CD4-positive, alpha-beta T cell (primary cell): ENCODE data around the gene PLK3. TPM values are rescaled to one million over a fixed set of nuclear protein-coding genes. Genes with fewer than 3 reads are reported as not detected.
A peak's percentile ranks its signal among the peaks of the same experiment; 100 is the strongest.

Experiments used
- ATAC-seq: fragments of 200-7000 bp; cut with Tn5 transposase; one replicate; pipeline ENCODE4 v1.10.0; 2022; ENCODE audit warnings: mild to moderate bottlenecking; ENCODE audit not compliant: poor library complexity
- CTCF ChIA-PET: fragments of 350-600 bp; sonication (Branson Sonifier 250); formaldehyde crosslinking; loops from one replicate; lab custom pipeline; 2021; ENCODE audit warnings: antibody characterized with exemption, inconsistent platforms; lab: Charles Lee
- POLR2A ChIA-PET: fragments of 350-600 bp; sonication (Branson Sonifier 250); formaldehyde crosslinking; loops from one replicate; lab custom pipeline; 2021; ENCODE audit warnings: antibody characterized with exemption, inconsistent platforms; lab: Charles Lee
- DNase-seq, 14 experiments: peaks; one replicate each; pipeline ENCODE4 v3.0.0-alpha.2; 2013 to 2020; ENCODE audit warnings: mixed read lengths in 2 of 14
- H3K27ac ChIP-seq, 2 donors: one replicate each; pipeline versions ENCODE4 v1.5.1 to v1.7.0; 2013; ENCODE audit warnings: low read length in 2 of 2, low read depth in 1 of 2, mild to moderate bottlenecking in 1 of 2
- H3K27me3 ChIP-seq, 2 experiments: 1 replicate in 1 of 2; 2 replicates in 1 of 2; pipeline versions ENCODE4 v1.6.1 to v1.7.0; 2013; ENCODE audit warnings: low read length in 2 of 2, control low read depth in 1 of 2, mild to moderate bottlenecking in 1 of 2, moderate library complexity in 1 of 2; ENCODE audit not compliant: insufficient read depth in 2 of 2, control insufficient read depth in 1 of 2
- H3K36me3 ChIP-seq: one replicate; pipeline ENCODE4 v1.6.1; 2013; ENCODE audit warnings: low read length, control low read depth; ENCODE audit not compliant: insufficient read depth
- H3K4me1 ChIP-seq: one replicate; pipeline ENCODE4 v1.6.1; 2013; ENCODE audit warnings: low read length, control low read depth; ENCODE audit not compliant: insufficient read depth
- H3K4me3 ChIP-seq: one replicate; pipeline ENCODE4 v1.5.1; 2013; ENCODE audit warnings: mild to moderate bottlenecking, low read length, moderate library complexity
- H3K9me3 ChIP-seq, 2 experiments: 1 replicate in 1 of 2; 2 replicates in 1 of 2; pipeline versions ENCODE4 v1.6.1 to v1.7.0; 2013; ENCODE audit warnings: low read length in 2 of 2, mild to moderate bottlenecking in 2 of 2, control low read depth in 1 of 2, moderate library complexity in 1 of 2; ENCODE audit not compliant: control insufficient read depth in 1 of 2, insufficient read depth in 1 of 2
- H3K27ac Mint-ChIP-seq: one replicate; pipeline ENCODE4 v1.8.0; 2020; ENCODE audit warnings: mixed read lengths
- H3K27me3 Mint-ChIP-seq: one replicate; pipeline ENCODE4 v1.8.0; 2021; ENCODE audit warnings: mixed read lengths
- H3K36me3 Mint-ChIP-seq: one replicate; pipeline ENCODE4 v1.8.0; 2021; ENCODE audit warnings: low read depth, mixed read lengths
- H3K4me1 Mint-ChIP-seq: one replicate; pipeline ENCODE4 v1.8.0; 2021; ENCODE audit warnings: low read depth, mixed read lengths
- H3K4me3 Mint-ChIP-seq: one replicate; pipeline ENCODE4 v1.8.0; 2020; ENCODE audit warnings: mild to moderate bottlenecking, mixed read lengths
- H3K9me3 Mint-ChIP-seq: one replicate; pipeline ENCODE4 v1.8.0; 2020; ENCODE audit warnings: mixed read lengths
- intact Hi-C, 2 experiments: fragments of 100-400 bp; cut with DNase I in 1 of 2; cut with micrococcal nuclease in 1 of 2; formaldehyde crosslinking; loops; one replicate each; pipeline versions ENCODE4 v1.15.1 to v1.9.0; 2023 to 2025; cut with DNase I, micrococcal nuclease
- polyA plus RNA-seq, 2 donors: library from polyadenylated mRNA; unstranded; fragments of 120-200 nt; gene quantifications; one replicate each; pipeline ENCODE4 v1.2.1, GENCODE V29; 2013
- total RNA-seq, 174 experiments: library from RNA in 2 of 174; stranded (reverse) in 2 of 174; gene quantifications; one replicate each; pipeline ENCODE4 v1.2.3 and lab custom pipeline; 2021 to 2026
- TF ChIP-seq, protein P1 (sequence below): fragments of 200-600 bp; IDR thresholded peaks from one replicate; pipeline ENCODE4 v1.8.0; 2022; ENCODE audit warnings: antibody characterized with exemption, mild to moderate bottlenecking

The PLK3 gene
- total RNA-seq (100 to 1,000 TPM; 794 TPM), total RNA-seq (lab: John Stamatoyannopoulos, UW) (64.3 to 1,009 (median 225) reads per million in 172 experiments)
- polyA plus RNA-seq (2013, experiment 1 of 2) = 34.7 TPM
- 82.9 TPM for polyA plus RNA-seq (2013, experiment 2 of 2)

DNA sequence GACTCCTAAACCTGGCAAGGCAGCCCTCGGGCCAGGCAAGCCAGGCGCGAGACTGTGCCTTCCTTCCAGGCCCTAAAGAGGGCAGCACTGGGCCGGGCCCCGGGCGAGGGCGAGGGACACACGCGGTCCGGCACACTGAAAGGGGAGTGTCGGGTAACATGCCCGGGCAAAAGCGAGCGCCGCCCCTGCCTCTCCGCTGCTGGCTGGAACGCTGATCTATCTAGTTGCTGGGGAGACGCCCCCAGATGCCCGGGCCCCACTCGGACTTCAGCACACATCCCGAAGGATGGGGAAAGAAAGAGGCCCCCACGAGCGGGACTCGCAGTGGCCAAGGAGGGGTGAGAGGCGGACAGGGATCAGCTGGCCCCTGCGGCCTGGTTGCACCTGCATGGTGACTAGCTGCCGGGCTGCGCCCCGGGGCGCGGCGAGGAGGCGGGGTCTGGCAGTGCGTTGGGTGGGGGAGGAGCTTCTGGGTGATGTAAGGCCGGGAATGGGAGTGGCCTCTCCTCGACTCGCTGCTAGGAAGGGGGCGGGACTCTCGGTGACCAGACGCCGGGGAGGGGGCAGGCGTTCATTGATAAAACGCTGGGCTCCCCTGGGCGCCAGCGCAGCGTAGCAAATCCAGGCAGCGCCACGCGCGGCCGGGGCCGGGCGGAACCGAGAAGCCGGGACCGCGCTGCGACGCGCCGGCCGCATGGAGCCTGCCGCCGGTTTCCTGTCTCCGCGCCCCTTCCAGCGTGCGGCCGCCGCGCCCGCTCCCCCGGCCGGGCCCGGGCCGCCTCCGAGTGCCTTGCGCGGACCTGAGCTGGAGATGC lies at the start of gene PLK3:
PLK3 (plus strand) TSS at position 608 of the 815 bp plus-strand sequence; CDS start at position 695, 87 bp downstream.
- Histone ChIP-seq H3K36me3 (peaks cover 30% of the 10 kb centered on the region), H3K27me3 (no peaks in the 10 kb centered on the region), H3K4me3 (peak within 1 kb of the TSS; percentile 99), H3K27ac (peak within 1 kb of the TSS; percentile 88 to 98), H3K9me3 (no peaks in the 10 kb centered on the region), H3K4me1 (peaks cover 48% of the 10 kb centered on the region)
- H3K36me3 Mint-ChIP-seq = peaks cover 51% of the 10 kb centered on the region
- peaks cover 39% of the 10 kb centered on the region for H3K4me1 Mint-ChIP-seq
- ChIA-PET POLR2A (interaction anchor here (0.6 to 16.3 kb wide), 29 partner anchors 10 to 887 kb away, joined by 3 to 599 read pairs (median 7); partner anchors contain the start of genes ARMH1, BEST4, BTBD19 and CCDC163), CTCF (interaction anchor here (0.5 to 2.5 kb wide), 18 partner anchors 10 to 869 kb away, joined by 3 to 49 read pairs (median 4); partner anchors contain the start of genes ARMH1, BEST4, BTBD19 and CCDC163)
- H3K27me3 Mint-ChIP-seq = no peaks in the 10 kb centered on the region
- H3K27ac Mint-ChIP-seq = peak within 1 kb of the TSS; percentile 86
- DNase-seq (peak; percentile 97 to 100 (median 98)), ATAC-seq (peak; percentile 77)
- peak within 1 kb of the TSS; percentile 99 for H3K4me3 Mint-ChIP-seq
- H3K9me3 Mint-ChIP-seq = no peaks in the 10 kb centered on the region
- intact Hi-C loops = loop anchor here (2.0 to 10.0 kb wide), 8 partner anchors 13 to 785 kb away; partner anchors contain the start of genes NASP (in 2 of the 2), EIF2B3 (in 1 of the 2), HECTD3 (in 1 of the 2) and UROD (in 1 of the 2)
- TF ChIP-seq, protein P1, sequence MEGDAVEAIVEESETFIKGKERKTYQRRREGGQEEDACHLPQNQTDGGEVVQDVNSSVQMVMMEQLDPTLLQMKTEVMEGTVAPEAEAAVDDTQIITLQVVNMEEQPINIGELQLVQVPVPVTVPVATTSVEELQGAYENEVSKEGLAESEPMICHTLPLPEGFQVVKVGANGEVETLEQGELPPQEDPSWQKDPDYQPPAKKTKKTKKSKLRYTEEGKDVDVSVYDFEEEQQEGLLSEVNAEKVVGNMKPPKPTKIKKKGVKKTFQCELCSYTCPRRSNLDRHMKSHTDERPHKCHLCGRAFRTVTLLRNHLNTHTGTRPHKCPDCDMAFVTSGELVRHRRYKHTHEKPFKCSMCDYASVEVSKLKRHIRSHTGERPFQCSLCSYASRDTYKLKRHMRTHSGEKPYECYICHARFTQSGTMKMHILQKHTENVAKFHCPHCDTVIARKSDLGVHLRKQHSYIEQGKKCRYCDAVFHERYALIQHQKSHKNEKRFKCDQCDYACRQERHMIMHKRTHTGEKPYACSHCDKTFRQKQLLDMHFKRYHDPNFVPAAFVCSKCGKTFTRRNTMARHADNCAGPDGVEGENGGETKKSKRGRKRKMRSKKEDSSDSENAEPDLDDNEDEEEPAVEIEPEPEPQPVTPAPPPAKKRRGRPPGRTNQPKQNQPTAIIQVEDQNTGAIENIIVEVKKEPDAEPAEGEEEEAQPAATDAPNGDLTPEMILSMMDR = peak; percentile 79

- H3K36me3 Mint-ChIP-seq = no peaks in the 10 kb centered on the region
- intact Hi-C loops = no loop called here
- H3K9me3 Mint-ChIP-seq = no peaks in the 10 kb centered on the region
- Histone ChIP-seq H3K27ac (no peak overlapping the region), H3K36me3 (peaks cover 2% of the 10 kb centered on the region), H3K9me3 (no peaks in the 10 kb centered on the region), H3K4me3 (no peak overlapping the region), H3K4me1 (peaks cover 5% of the 10 kb centered on the region), H3K27me3 (no peaks in the 10 kb centered on the region)
- ChIA-PET CTCF (no interaction called here), POLR2A (no interaction called here)
- H3K27ac Mint-ChIP-seq = no peak overlapping the region
- TF ChIP-seq, protein P1 = no peak
- no peaks in the 10 kb centered on the region for H3K27me3 Mint-ChIP-seq
- DNase-seq (no peak), ATAC-seq (no peak)
- no peak overlapping the region for H3K4me3 Mint-ChIP-seq
- H3K4me1 Mint-ChIP-seq = no peaks in the 10 kb centered on the region
Observed at GRCh38 chr1:44757420-44757819, 42.8 kb upstream of the PLK3 start.

GRCh38 chr1:44759077-44759476 lies 41.1 kb upstream of the PLK3 start:
- CTCF ChIA-PET = no interaction called here

More at GRCh38 chr1:44759077-44759476, 41.1 kb upstream of the PLK3 start:
- no peaks in the 10 kb centered on the region for H3K9me3 Mint-ChIP-seq
- Histone ChIP-seq H3K4me3 (no peak overlapping the region), H3K27ac (no peak overlapping the region), H3K27me3 (no peaks in the 10 kb centered on the region), H3K36me3 (peaks cover 4% of the 10 kb centered on the region), H3K4me1 (peaks cover 5% of the 10 kb centered on the region), H3K9me3 (no peaks in the 10 kb centered on the region)
- POLR2A ChIA-PET = interaction anchor here (1.6 kb wide), 1 partner anchor 16 kb away, joined by 5 read pairs; the partner anchor contains the start of gene RPS8
- no peaks in the 10 kb centered on the region for H3K36me3 Mint-ChIP-seq
- DNase-seq (no peak), ATAC-seq (no peak)
- TF ChIP-seq, protein P1 = no peak
- no peaks in the 10 kb centered on the region for H3K27me3 Mint-ChIP-seq
- no peaks in the 10 kb centered on the region for H3K4me1 Mint-ChIP-seq
- intact Hi-C loops = no loop called here
- H3K4me3 Mint-ChIP-seq = no peak overlapping the region
- H3K27ac Mint-ChIP-seq = no peak overlapping the region
